ENCODE measurements around the gene PRSS12. TPM values are rescaled to one million over a fixed set of nuclear protein-coding genes. Genes with fewer than 3 reads are reported as not detected.

PRSS12 gene
- total RNA-seq, 4 donors from 2014 or later = 2.2 to 9.2 (median 4.3) TPM

DNA sequence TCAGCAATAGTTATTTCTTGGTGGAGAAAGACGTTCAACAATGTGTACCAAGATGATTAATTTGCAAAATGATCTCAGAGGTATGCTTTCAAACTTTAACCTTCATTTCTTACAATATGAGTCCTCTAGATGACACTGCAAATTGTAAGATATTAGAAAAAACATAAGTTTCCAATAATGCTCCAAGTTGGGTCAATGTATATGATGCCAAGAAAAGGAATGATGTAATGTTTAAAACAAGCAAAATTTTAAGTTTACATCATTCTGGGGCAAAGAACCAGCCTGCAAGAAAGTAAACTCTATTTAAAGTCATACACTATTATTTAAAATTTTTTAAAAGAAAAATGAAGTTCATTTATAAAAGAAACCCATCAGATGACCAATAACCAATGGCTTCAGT lies 56.1 kb downstream of the PRSS12 start:
- Histone ChIP-seq H3K27ac (no peak overlapping the region), H3K36me3 (no peaks in the 10 kb centered on the region), H3K4me1 (no peaks in the 10 kb centered on the region), H3K4me3 (no peak overlapping the region), H3K27me3 (no peaks in the 10 kb centered on the region), H3K9me3 (no peaks in the 10 kb centered on the region)
- TF ChIP-seq, protein P1, sequence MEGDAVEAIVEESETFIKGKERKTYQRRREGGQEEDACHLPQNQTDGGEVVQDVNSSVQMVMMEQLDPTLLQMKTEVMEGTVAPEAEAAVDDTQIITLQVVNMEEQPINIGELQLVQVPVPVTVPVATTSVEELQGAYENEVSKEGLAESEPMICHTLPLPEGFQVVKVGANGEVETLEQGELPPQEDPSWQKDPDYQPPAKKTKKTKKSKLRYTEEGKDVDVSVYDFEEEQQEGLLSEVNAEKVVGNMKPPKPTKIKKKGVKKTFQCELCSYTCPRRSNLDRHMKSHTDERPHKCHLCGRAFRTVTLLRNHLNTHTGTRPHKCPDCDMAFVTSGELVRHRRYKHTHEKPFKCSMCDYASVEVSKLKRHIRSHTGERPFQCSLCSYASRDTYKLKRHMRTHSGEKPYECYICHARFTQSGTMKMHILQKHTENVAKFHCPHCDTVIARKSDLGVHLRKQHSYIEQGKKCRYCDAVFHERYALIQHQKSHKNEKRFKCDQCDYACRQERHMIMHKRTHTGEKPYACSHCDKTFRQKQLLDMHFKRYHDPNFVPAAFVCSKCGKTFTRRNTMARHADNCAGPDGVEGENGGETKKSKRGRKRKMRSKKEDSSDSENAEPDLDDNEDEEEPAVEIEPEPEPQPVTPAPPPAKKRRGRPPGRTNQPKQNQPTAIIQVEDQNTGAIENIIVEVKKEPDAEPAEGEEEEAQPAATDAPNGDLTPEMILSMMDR (IDR thresholded peaks at IDR 0.05) = no peak
- WGBS, 2 donors = 48 to 68% methylated on average over 1 of the region's 1 CpG
- intact Hi-C loops (cut with DNase I) = no loop called here
- no peak for DNase-seq

DNA sequence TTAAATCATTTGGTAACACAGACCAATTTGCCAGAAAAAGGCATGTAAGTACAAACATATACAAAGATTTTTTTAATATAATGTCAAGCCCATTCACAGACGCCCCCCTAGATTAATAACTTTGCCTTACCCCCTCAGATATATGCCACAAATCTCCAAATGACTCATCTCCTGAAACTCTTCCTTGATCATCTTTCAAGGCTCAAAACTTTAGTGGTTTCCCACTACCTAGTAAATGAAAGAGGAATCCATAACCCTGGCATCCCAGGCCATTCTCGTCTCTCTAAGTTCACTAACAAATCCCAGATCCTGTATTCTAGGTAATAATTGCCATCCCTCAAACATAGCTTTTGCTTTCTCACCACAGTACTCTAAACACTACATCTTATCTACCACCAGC lies 61.9 kb downstream of the PRSS12 start:
- 73 to 75% methylated on average over 2 of the region's 2 CpGs for WGBS, 2 donors
- Histone ChIP-seq H3K27me3 (no peaks in the 10 kb centered on the region), H3K4me1 (peaks cover 0 to 45% (median 3%) of the 10 kb centered on the region in 3 donors), H3K27ac (no peak overlapping the region), H3K36me3 (no peaks in the 10 kb centered on the region), H3K4me3 (no peak overlapping the region), H3K9me3 (no peaks in the 10 kb centered on the region)
- no peak for TF ChIP-seq POLR2A (IDR thresholded peaks at IDR 0.05)
- TF ChIP-seq, protein P1 (IDR thresholded peaks at IDR 0.05) = no peak
- intact Hi-C loops (cut with DNase I) = no loop called here
- no peak for DNase-seq

DNA sequence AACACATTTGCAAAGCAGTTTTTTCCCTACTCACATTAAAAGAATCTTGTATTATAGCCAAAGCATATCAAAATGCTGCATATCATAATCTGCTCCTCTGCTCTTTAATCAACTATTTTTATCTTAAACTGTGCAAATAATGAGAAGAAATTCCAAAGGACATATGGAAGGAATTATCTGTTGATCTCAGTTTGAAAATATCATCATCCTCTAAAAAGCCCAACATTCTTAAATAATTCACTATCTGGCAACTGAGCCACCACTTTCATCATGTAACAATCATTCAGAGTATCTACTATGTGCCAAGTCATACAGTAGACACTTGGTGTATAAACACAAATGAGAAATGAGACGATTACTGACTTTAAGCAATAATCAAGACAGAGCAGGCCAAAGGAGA lies 63.0 kb downstream of the PRSS12 start:
- H3K4me3 ChIP-seq = no peak overlapping the region
- peaks cover 0 to 55% (median 3%) of the 10 kb centered on the region in 3 donors for H3K4me1 ChIP-seq
- intact Hi-C loops (cut with DNase I) = loop anchor here (10.0 kb wide), 1 partner anchor 125 kb away; no protein-coding TSS in a partner anchor
- no peak for DNase-seq
- H3K27me3 ChIP-seq = no peaks in the 10 kb centered on the region
- 27 to 33% methylated on average over 1 of the region's 1 CpG for WGBS, 2 donors
- no peaks in the 10 kb centered on the region for H3K9me3 ChIP-seq
- H3K36me3 ChIP-seq = no peaks in the 10 kb centered on the region
- no peak overlapping the region for H3K27ac ChIP-seq
- no peak for TF ChIP-seq POLR2A (IDR thresholded peaks at IDR 0.05)
- TF ChIP-seq, protein P1 (IDR thresholded peaks at IDR 0.05) = no peak

GRCh38 chr4:118287711-118288451 lies 64.9 kb downstream of the PRSS12 start:
- DNase-seq = no peak
- intact Hi-C loops (cut with DNase I) = loop anchor here (10.0 kb wide), 1 partner anchor 127 kb away; no protein-coding TSS in a partner anchor
- H3K27ac ChIP-seq = peak overlapping the region in 2 of 4 donors; percentile 43 to 77
- H3K4me3 ChIP-seq = no peak overlapping the region
- TF ChIP-seq, protein P1 (IDR thresholded peaks at IDR 0.05) = no peak
- TF ChIP-seq POLR2A (IDR thresholded peaks at IDR 0.05) = no peak
- H3K36me3 ChIP-seq = no peaks in the 10 kb centered on the region
- H3K9me3 ChIP-seq = no peaks in the 10 kb centered on the region
- 26 to 54% methylated on average over 2 of the region's 2 CpGs for WGBS, 2 donors
- H3K4me1 ChIP-seq = peaks cover 0 to 57% (median 3%) of the 10 kb centered on the region in 3 donors
- no peaks in the 10 kb centered on the region for H3K27me3 ChIP-seq

- H3K4me3 ChIP-seq = no peak overlapping the region
- intact Hi-C loops (cut with DNase I) = loop anchor here (10.0 kb wide), 1 partner anchor 128 kb away; no protein-coding TSS in a partner anchor
- peak overlapping the region; percentile 20 to 77 (median 58) for H3K27ac ChIP-seq
- TF ChIP-seq, protein P1 (IDR thresholded peaks at IDR 0.05) = no peak
- no peak for TF ChIP-seq POLR2A (IDR thresholded peaks at IDR 0.05)
- H3K27me3 ChIP-seq = no peaks in the 10 kb centered on the region
- DNase-seq = no peak
- WGBS, 2 donors = 41 to 50% methylated on average over 3 of the region's 3 CpGs
- H3K4me1 ChIP-seq = peaks cover 0 to 69% (median 8%) of the 10 kb centered on the region in 3 donors
- no peaks in the 10 kb centered on the region for H3K9me3 ChIP-seq
- peaks cover 0 to 7% (median 0%) of the 10 kb centered on the region in 3 donors for H3K36me3 ChIP-seq
Measured at GRCh38 chr4:118286685-118287084, 66.1 kb downstream of the PRSS12 start.
